AG04449 (cell line): ENCODE measurements around the gene NOL4L.

Experiments used
- CTCF ChIA-PET: fragments of 350-600 bp; formaldehyde crosslinking; extraction: SDS; loops from one replicate; lab custom pipeline; 2021; ENCODE audit warnings: antibody characterized with exemption; lab: Yijun Ruan, JAX
- POLR2A ChIA-PET: fragments of 400-600, 350-600 bp; formaldehyde crosslinking; extraction: SDS; loops from one replicate; lab custom pipeline; 2020; ENCODE audit warnings: antibody characterized with exemption, inconsistent platforms; lab: Yijun Ruan, JAX
- DNase-seq: peaks from one replicate; pipeline ENCODE4 v3.0.0-alpha.2; 2010; ENCODE audit warnings: low read depth, low spot score
- H3K4me3 ChIP-seq: 2 replicates; pipeline ENCODE4 v1.5.1; 2011; ENCODE audit warnings: low read depth, mild to moderate bottlenecking, control low read depth, low read length
- TF ChIP-seq, protein P1 (sequence below): IDR thresholded peaks from one replicate; pipeline ENCODE4 v1.5.1; 2011; ENCODE audit warnings: mild to moderate bottlenecking, moderate library complexity, low read length, control low read depth, inconsistent platforms; ENCODE audit not compliant: insufficient read depth; ENCODE audit errors: missing control alignments

Gene NOL4L

DNA sequence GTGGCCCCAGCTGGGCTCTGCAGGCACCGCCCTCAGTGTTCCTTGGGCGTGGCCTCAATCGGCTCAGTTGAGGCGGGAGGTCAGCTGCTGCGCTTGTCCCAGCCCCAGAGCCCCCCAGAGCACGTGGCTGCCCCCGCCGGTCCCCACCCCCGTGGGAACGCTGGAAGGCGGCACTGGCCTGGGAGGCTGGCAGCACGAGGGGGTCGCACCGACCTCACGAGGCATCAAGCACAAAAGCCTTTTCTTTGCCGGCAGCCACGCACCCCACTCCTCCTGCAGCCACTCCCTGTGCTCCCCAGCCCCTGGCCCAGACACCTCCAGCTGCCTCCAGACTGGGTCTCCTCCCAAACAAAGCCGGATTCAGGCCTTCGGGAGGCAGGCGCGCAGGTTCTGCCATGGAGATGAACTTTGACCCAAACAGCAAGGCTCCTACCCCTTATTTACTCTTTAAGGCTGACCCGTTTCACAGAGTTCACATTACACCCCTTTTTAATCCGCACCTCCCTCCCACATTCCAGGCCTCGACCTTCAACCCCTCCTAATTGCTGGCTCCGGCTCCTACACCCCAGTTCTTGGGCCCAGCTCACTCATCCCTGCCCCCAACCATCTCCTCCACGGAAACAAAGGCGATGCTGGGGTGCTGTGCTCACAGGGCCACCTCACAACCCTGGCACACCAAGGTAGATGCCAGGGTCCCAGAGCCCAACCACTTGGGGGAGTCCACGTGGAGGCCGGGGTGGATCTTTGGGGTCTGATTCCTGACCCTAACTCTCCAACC lies 111.7 kb downstream of the NOL4L start:
- ChIA-PET CTCF (interaction anchor here (6.7 kb wide), 1 partner anchor 16 kb away, joined by 37 read pairs; no protein-coding TSS in a partner anchor), POLR2A (interaction anchor here (1.4 kb wide), 1 partner anchor 16 kb away, joined by 3 read pairs; no protein-coding TSS in a partner anchor)
- TF ChIP-seq, protein P1, sequence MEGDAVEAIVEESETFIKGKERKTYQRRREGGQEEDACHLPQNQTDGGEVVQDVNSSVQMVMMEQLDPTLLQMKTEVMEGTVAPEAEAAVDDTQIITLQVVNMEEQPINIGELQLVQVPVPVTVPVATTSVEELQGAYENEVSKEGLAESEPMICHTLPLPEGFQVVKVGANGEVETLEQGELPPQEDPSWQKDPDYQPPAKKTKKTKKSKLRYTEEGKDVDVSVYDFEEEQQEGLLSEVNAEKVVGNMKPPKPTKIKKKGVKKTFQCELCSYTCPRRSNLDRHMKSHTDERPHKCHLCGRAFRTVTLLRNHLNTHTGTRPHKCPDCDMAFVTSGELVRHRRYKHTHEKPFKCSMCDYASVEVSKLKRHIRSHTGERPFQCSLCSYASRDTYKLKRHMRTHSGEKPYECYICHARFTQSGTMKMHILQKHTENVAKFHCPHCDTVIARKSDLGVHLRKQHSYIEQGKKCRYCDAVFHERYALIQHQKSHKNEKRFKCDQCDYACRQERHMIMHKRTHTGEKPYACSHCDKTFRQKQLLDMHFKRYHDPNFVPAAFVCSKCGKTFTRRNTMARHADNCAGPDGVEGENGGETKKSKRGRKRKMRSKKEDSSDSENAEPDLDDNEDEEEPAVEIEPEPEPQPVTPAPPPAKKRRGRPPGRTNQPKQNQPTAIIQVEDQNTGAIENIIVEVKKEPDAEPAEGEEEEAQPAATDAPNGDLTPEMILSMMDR, result no peak
- H3K4me3 ChIP-seq, result peak overlapping the region; percentile 12
- no peak for DNase-seq

- CTCF ChIA-PET, result interaction anchor here (6.7 kb wide), 1 partner anchor 16 kb away, joined by 37 read pairs; no protein-coding TSS in a partner anchor
- no peak overlapping the region for H3K4me3 ChIP-seq
- POLR2A ChIA-PET, result interaction anchor here (1.4 kb wide), 1 partner anchor 15 kb away, joined by 3 read pairs; no protein-coding TSS in a partner anchor
- no peak for DNase-seq
- TF ChIP-seq, protein P1, result no peak
These were observed 112.4 kb downstream of the NOL4L start for GRCh38 chr20:32472581-32473207.

GRCh38 chr20:32470940-32471339 lies 114.2 kb downstream of the NOL4L start:
- DNase-seq, result no peak
- POLR2A ChIA-PET, result no interaction called here
- TF ChIP-seq, protein P1, result no peak
- H3K4me3 ChIP-seq, result no peak overlapping the region
- CTCF ChIA-PET, result interaction anchor here (0.9 to 6.7 kb wide), 4 partner anchors 14 to 180 kb away, joined by 3 to 37 read pairs (median 5); no protein-coding TSS in a partner anchor

- ChIA-PET POLR2A (no interaction called here), CTCF (interaction anchor here (0.9 to 6.7 kb wide), 4 partner anchors 13 to 181 kb away, joined by 3 to 37 read pairs (median 5); no protein-coding TSS in a partner anchor)
- H3K4me3 ChIP-seq, result no peak overlapping the region
- no peak for DNase-seq
- TF ChIP-seq, protein P1, result peak; percentile 32
These were observed 114.9 kb downstream of the NOL4L start for GRCh38 chr20:32470025-32470861.

GRCh38 chr20:32468860-32469259 lies 116.3 kb downstream of the NOL4L start:
- TF ChIP-seq, protein P1, result no peak
- H3K4me3 ChIP-seq, result no peak overlapping the region
- DNase-seq, result no peak
- ChIA-PET CTCF (interaction anchor here (0.7 to 1.6 kb wide), 5 partner anchors 10 to 55 kb away, joined by 3 to 9 read pairs (median 3); no protein-coding TSS in a partner anchor), POLR2A (no interaction called here)
